Stimulated activated CD4-positive, alpha-beta T cell treated with anti-CD3 and anti-CD28 coated beads, TNF-alpha, amount 100 ng/mL, for 24 hours (primary cell): ENCODE results near the gene MINDY3.

Experiments used
- DNase-seq, 3 experiments: peaks; one replicate each; pipeline ENCODE4 v3.0.0-alpha.2; 2020; ENCODE audit warnings: low read depth in 3 of 3

MINDY3 gene

DNA sequence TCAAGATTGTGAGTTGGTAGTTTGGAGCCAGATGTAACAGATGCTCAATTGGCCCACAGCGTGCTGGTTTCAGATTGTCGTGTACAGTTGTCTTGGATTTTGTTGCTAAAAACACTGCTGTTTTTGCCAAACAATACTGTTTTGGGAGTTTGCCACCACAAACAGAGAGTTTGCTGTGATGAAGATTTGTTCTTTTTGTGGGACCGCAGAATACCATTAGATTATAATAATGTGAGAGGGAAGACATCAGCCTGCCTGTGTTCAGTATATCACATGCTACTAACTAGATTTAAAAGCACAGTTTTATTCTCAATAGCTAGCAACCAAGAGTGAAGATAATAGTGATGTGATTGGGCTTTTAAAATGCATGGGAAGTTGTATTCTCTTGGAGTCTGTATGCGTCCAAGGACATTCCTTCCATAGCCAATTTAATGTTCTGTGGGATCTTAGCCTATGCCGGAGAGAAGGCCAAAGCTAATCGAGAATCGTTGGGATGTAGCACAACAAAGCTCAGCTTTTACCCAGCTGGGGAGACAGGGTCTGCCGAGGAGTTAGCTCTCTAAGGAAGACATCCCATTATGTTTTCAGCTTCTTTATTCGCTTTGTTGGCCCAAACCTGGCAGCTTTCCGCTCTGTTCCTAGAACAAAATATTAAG is 121.9 kb downstream of the MINDY3 start:
- no peak for DNase-seq

DNA sequence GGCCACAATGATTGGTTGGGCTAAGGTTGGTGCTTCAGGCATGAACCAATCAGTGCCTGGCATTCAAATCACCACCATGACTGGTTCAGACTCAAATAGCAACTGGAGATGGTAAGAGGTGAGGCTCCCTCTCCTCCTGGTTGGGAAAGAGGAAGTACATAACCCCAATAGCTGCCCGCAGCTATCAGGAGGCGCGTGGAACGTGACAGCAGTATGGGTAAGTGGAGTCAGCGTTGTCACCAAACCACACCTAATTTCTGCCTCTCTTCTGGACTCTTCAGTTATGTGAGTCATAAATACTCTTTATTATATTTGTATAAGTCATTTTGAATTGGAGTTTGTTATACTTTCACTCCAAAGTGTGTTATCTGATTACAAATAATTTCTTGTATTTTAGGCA is 122.7 kb downstream of the MINDY3 start:
- DNase-seq: no peak

DNA sequence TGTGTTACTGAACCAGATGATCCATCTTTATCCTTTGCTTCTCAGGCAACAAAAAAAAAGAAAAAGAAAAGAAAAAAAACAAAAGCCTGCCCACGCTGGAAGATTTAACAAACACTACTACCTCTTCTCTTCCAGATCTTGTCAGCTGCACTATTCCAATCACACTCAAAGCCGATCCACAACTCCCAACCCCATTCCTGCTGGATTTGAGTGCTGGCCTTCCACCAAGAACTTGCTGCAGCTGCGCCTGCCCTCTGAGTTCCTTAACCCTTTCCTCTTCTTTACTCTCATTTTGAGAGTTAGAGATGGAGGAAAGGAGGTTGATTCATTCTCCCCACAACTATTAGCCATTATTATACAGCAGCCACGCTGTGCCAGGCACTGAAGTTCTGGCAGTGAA is 124.5 kb downstream of the MINDY3 start:
- no peak for DNase-seq

DNA sequence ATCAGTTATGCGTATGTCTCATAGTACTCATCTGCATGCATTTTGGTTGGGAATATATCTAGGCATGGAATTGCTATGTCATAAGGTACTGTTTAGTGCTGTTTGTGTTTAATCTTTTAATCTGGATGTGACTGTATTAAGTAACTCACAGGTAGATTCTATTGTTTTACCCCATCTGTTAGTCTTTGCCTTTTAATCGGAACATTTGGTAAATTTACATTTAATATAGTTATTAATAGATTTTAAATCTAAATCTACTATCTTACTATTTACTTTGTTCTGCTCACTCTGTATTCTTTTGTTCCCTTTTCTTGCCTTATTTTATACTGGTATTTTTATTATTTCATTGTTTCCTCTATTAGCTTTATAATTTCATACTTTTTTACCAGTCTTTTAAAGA is 130.0 kb downstream of the MINDY3 start:
- no peak for DNase-seq

DNA sequence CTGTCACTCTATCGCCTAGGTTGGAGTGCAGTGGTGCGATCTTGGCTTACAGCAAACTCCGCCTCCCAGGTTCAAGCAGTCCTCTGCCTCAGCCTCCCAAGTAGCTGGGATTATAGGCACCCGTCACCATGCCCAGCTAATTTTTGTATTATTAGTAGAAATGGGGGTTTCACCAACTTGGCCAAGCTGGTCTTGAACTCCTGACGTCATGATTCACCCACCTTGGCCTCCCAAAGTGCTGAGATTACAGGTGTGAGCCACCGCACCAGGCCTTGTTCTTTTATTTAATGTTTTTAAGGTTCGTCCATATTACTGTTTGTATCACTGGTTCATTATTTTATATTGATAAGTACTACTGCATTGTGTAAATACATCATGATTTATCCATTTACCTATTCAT is 130.4 kb downstream of the MINDY3 start:
- DNase-seq: no peak
